GM10847 (cell line): ENCODE measurements around the gene ERMARD.

Experiments used
- POLR2A ChIP-seq: IDR thresholded peaks from 2 replicates; pipeline ENCODE4 v1.6.1; 2011; ENCODE audit not compliant: insufficient read length; ENCODE audit errors: extremely low read depth

The ERMARD gene

DNA sequence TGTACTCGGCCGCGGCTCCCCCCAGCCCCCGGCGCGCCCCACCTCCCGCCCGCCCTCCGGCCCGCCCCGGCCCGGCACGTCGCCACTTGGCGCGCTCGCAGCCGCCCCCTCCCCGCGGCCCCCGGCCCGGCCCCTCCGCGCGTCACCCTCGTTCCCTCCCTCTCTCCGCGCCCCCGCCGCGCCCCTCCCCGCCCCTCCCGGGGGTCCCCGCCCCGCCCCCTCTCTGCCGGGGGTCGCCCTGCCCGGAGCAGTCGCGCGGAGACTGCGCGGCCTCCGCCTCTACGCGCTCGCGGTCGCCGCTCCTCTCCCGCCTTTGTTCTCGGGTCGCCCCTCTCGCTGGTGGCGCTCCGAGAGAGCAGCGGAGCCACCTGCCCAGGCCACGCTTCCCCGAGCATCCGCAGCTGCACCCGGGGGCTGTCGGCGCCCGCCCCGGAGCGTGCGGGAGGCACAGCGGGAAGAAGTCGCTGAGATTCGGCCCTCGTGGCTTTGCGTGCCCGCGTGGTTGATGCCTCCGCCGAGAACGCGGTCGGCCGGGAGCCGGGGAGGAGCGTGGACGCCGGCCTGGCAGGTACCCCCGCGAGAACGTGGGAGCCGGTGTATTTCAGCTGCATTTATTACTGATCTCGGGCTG lies 26.8 kb upstream of the ERMARD start, which contains the start of gene PHF10:
PHF10 (minus strand) TSS at position 7 of the 631 bp plus-strand sequence. CDS start 569 bp downstream, outside the sequence.
- peak; percentile 39 for TF ChIP-seq POLR2A

DNA sequence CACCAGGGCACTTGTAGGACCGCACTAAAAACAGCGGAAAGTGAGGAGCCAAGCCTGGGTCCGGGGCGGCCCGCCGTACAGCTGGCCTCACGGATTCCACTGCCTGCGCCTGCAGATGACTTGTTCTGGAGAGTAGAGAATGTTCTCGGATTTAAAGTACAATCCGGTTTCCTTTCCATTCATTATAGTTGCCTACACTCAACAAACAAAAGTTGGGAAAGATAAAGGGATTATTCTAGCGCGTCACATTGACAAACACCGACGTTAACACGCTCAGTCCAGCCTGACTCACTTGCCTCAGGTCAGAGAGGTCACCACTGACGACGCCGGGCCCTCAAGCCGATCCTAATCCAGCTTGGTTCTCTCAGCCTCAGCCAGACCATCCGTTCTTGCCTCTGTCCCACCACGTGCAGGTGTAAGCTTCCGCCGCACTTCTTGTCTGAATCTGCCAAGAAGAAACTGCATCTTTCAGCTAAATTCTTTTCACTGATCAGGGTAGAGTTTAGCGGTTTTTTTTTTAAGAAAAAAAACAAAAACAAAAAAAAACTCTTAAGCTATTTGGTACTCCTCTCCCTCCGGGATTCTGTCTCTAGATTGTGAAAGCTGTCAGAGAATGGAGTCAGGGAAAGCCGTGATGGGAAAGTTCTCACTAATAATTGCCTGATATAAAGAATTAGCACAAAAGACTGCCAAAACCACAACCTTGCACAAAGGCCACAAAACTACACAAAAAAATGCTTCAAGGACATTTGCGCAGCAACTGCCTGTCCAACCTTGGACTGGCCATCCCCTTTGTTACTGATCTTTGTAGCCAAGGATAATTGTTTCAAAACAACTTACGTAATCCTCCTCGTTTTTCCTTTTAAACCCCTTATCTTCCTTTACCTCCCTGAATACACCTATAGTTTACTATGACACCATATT lies 26.0 kb upstream of the ERMARD start:
- no peak for TF ChIP-seq POLR2A

DNA sequence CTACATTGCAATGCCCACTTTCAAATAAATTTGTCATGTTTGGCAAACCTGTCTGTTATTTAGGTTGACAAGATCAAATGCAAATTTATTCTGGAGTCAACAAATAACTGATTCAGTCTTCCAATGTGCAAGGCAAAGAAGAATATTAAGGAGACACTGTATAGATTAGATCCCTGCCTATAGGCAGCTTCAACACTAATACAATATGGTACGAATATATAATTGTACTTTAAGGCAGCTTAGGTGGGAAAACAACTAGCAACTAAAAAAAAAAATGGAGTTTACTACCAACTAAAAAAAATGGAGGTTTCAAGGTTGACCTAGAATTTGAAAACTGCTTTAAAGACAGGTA lies 25.4 kb upstream of the ERMARD start:
- no peak for TF ChIP-seq POLR2A

DNA sequence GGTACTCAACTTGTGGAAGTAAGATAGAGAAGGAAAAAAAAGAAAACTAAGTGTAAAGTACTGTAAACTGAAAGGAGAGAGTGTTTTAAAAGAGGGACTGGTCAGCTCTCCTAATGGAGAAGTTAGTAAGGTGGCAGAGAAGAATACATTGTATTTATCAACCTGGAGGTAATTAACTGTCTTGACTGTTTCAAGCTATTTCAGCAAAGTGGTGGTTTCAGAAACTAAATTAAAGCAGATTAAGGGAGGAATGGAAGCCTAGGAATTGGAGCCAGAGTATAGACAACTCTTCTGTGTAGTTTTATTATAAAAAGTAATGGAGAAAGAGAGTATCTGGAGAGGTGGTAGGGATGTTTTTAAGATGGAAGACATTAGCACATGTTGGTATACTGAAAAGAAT lies 24.5 kb upstream of the ERMARD start:
- no peak for TF ChIP-seq POLR2A

DNA sequence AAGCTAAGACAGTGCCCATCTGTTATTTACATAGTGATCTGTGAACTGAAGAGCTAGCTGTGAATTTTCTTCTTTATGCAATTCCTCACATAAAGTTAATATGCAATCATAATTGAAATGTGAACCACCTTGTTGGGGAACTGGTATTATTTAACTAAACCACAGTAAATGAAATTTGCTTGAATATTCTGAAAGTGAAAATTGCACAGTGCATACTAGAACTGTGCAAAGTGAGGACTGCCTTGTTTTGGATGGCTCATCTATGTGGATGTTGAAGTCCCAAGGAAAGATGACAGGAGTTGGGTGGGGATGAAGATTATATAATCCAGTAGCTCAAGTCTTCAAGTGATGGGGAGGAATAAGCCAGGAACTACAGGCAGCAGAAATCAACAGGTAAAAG lies 21.5 kb upstream of the ERMARD start:
- no peak for TF ChIP-seq POLR2A

DNA sequence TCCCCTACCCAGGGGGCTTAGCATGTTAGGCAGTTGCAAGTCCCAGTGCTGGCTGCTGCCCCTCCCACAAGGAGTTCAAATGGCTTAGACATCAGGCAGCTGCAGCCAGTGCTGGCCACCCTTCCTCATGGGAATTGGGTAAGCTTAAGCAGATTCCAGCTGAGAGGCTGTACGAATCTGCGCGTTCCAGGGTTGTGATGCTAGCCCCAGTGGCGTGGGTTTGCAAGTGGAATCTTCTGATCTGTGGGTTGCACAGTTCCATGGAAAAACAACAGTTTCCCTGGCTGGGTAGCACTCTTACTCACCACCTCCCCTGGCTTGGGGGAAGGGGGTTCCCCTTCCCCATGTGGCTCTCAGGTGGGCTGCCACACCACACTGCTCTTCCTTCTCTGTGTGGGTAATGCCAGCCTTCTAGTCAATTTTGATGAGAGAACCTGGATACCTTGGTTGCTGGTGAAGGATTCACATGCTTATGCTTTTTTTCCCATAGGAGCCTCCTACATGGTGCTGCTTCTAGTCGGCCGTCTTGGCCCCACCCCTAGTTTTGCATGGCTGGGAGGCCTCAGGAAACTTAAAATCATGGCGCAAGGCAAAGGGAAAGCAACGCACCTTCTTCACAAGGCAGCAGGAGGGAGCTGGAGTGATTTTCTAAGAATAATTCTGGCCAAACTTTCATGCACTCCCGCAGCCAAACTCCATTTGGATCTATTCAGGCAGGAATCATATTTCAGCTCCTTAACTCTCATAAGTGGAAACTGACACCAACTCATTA lies 13.0 kb upstream of the ERMARD start:
- no peak for TF ChIP-seq POLR2A

DNA sequence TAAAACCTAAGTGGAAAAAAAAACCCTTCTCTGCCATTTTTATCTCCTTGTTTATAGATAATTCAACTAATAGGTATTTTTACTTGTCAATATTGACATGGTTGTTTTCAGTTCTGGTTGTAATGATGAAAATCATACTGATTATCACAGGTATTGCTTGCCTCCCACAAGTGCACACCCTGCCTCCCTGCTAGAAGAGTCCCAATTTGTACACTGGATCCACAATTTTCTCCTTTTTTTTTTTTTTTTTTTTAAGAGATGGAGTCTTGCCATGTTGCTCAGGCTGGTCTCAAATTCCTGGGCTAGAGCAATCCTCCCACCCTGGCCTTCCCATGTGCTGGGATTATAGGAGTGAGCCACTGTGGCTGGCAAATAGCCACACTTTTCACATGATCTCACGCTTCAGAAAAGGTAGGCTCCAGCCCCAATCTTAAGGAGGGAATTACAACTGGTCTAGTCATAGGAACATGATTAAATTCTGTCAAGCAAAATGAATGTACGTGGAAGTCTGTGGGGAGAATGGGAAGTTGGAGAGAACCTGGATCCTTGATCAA lies 12.4 kb upstream of the ERMARD start:
- TF ChIP-seq POLR2A, result no peak

DNA sequence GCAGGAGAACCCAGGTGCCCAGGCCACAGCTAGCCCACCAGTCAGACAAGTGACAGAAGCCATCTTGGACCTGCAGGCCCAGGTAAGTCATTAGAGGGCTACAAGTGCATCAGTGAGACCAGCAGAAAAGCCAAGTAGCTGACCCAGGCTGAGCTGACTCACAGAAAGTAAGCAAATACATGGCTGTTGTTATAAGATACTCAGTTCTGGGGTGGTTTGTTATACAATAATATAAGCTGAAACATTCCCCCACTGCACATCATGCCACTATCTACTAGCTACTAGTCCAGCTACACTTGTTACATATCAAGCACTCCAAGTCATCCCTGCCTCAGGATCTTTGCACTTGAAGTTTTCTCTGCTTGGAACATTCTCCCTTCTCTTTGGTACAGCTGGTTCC lies 10.1 kb upstream of the ERMARD start:
- TF ChIP-seq POLR2A, result no peak

DNA sequence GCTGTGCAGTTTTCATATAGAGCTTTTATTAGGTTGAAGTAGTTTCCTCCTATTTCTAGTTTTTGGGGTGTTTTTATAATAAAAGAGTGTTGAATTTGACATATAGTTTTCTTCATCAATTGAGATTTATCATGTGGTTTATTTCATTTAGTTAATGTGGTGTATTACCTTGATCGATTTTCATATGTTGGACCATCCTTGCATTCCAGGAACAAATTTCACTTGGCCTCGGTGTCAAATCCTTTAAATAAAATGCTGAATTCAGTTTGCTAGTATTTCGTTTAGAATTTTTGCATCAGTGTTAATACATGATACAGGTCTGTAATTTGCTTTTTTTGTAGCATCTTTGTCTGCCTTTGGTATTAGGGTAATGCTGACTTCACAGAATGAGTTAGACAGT lies 6.0 kb upstream of the ERMARD start:
- TF ChIP-seq POLR2A, result no peak

DNA sequence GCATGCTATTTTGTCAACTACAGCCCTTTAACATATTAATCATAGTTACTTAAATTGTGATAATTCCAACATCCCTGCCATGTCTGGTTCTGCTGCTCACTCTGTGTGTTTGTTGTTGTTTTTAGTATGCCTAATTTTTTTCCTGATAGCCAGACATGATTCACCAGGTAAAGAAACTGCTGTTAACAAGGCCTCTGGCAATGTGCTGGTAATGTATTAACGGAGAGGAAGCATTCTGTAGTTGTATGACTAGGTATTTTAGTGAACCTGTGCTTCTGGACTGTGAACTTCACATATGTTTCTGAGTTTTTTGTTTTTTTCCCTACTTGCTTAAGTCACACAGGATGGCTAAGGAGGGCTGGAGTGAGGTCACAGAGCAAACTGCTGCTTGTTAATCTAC lies 4.9 kb upstream of the ERMARD start:
- no peak for TF ChIP-seq POLR2A

DNA sequence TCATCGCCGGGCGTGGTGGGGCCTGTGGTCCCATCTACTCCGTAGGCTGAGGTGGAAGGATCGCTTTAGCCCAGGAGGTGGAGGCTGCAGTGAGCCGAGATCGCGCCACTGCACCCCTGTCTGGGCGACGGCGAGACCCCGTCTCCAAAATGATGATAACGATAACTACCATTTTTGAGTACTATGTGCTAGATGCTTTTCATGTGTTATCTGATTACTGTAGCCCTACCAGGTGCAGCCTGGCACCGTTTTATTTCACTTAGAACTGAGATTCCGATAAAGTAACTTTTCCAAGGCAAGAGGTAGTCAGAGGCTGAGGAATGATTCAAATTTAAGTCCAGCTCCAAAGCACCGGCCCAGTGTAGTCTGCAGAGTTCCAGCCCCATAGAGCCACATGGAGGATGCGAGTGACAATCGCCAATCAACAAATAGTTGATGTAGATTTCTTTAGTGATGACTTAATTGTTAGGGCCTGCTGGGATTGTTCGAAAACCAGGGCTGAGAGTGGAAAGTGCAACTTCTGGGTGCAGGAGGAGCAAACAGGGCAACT lies 727 bp downstream of the ERMARD start:
- no peak for TF ChIP-seq POLR2A

DNA sequence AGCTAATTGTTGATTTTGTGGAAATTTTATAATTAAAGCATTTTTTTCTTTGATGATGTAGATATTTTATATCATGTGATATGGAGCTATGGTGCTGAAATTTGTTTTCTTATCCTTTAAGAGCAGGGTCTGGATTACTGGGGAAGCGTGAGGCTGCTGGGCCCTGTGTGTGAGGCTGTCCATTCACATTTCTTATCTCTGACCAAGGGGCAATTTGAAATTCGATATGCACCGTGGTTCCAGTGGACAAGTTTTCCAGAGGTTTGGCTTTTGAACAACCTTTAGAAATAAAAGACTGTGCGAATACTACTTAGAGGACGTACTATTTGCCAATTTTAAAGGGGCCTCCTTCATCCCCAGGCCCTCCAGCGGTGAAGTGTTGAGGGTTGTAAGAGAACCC lies 3.7 kb downstream of the ERMARD start:
- TF ChIP-seq POLR2A, result no peak

DNA sequence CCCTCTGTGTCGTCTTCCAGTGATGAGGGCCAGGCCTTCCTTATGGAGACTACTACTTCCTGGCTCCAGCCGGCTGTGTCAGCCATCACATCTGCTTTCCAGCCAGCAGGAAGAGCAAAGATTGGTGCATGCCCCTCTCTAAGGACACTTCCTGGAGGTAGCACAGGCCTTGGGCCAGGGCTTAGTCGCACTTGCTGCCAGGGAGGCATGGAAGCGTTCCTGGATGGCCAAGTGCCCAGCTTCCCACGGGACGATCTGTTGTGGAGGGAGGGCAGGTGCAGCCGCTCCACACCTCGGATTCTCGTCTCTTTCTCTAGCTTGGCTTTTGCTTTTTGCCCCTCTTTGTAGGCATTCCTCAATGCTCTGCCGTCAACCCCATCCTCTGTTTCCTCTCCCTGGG lies 11.9 kb downstream of the ERMARD start:
- TF ChIP-seq POLR2A, result no peak

DNA sequence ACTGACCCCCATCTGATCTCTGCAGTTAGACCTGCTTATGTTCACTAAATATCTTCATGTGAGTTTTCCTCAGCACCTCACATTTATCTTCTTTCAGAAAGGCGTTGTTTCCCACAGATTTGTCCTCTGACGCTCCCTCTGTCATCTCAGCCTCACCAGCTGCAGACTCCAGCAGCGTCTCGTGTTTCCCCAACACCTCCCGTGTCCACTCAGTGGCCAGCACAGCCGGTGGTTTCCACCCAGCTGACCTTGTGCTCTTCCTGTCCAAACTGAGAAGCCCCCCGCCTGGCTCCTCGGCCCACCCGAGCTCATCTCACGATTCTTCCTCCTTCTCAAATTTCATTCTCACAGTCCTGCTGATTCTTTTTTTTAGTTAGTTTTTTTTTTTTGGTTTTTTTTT lies 12.5 kb downstream of the ERMARD start:
- TF ChIP-seq POLR2A, result no peak

DNA sequence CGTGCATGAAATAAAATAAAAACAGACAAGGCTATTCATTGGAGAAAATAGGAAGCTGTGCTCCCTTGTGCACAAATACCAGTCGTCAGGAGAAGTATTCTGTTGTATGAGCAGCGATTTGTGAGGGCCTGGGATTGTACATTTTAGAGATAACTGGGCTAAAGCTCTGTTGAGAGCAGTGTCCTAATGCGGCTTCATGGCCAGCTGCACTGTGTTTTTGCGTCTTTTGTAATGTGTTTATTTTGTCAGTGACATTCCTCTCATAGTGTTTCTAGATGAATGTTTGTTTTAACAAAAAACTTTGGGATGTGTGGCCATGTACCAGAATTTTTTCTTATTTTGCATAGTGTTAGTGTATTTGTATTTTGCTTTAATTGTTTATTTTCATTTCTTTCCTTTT lies 14.8 kb downstream of the ERMARD start:
- TF ChIP-seq POLR2A, result no peak
